Measurements from ENCODE around the gene CD300LG. TPM values are rescaled to one million over a fixed set of nuclear protein-coding genes. Genes with fewer than 3 reads are reported as not detected.
A peak's percentile ranks its signal among the peaks of the same experiment; 100 is the strongest.
"Not testable (repeated sequence)": the region's sequence is repeated elsewhere in the genome, so short reads cannot be mapped to it uniquely, and the experiment has no call there.

Gene CD300LG
- 0.05 TPM for polyA plus RNA-seq (2013)

- H3K9me3 ChIP-seq (ENCODE audit: control extremely low read depth in 1 of 5, control insufficient read depth in 4 of 5, insufficient read depth in 2 of 5, low read depth in 1 of 5, low read length in 4 of 5), result no peaks in the 10 kb centered on the region
- H3K27ac ChIP-seq (ENCODE audit: insufficient read depth in 1 of 2, low read depth in 1 of 2, low read length in 2 of 2, poor library complexity in 1 of 2, severe bottlenecking in 2 of 2), result no peak within 1 kb of the TSS
- peak in 2 of 3 donors; percentile 36 to 56 for DNase-seq
- CTCF ChIA-PET, result interaction anchor here (0.7 to 3.8 kb wide), 20 partner anchors 9 to 152 kb away, joined by 3 to 19 read pairs (median 5); partner anchors contain the start of genes CFAP97D1 and MPP3
- no peaks in the 10 kb centered on the region for H3K27me3 ChIP-seq (replicated peaks in 2 of 5; ENCODE audit: control insufficient read depth in 4 of 5, insufficient read depth in 5 of 5, low read length in 4 of 5)
- peaks cover 0 to 15% (median 8%) of the 10 kb centered on the region in 4 experiments for H3K4me1 ChIP-seq (ENCODE audit: control extremely low read depth in 1 of 4, control insufficient read depth in 4 of 4, insufficient read depth in 4 of 4, low read length in 3 of 4)
- H3K36me3 ChIP-seq (ENCODE audit: control insufficient read depth in 4 of 4, insufficient read depth in 4 of 4, low read length in 3 of 4), result no peaks in the 10 kb centered on the region
- 26% methylated on average over 12 of the region's 17 CpGs for WGBS (ENCODE audit: insufficient coverage)
- H3K4me3 ChIP-seq (ENCODE audit: control insufficient read depth in 1 of 7, extremely low read depth in 1 of 7, insufficient read depth in 4 of 7, low read depth in 2 of 7, low read length in 6 of 7), result no peak within 1 kb of the TSS
- POLR2A ChIA-PET, result no interaction called here
These were observed at the start of gene CD300LG for GRCh38 chr17:43846963-43847371. TSS of gene CD300LG (plus strand) at chr17:43847176. CDS start at chr17:43847217, 41 bp downstream.

GRCh38 chr17:43798024-43798423 is 49.0 kb upstream of the CD300LG start:
- WGBS (ENCODE audit: insufficient coverage), result 94% methylated on average over 5 of the region's 9 CpGs
- H3K27me3 ChIP-seq (replicated peaks in 2 of 5; ENCODE audit: control insufficient read depth in 4 of 5, insufficient read depth in 5 of 5, low read length in 4 of 5); H3K36me3 ChIP-seq (ENCODE audit: control insufficient read depth in 4 of 4, insufficient read depth in 4 of 4, low read length in 3 of 4); DNase-seq; H3K4me3 ChIP-seq (ENCODE audit: control insufficient read depth in 1 of 7, extremely low read depth in 1 of 7, insufficient read depth in 4 of 7, low read depth in 2 of 7, low read length in 6 of 7); H3K4me1 ChIP-seq (ENCODE audit: control extremely low read depth in 1 of 4, control insufficient read depth in 4 of 4, insufficient read depth in 4 of 4, low read length in 3 of 4); H3K27ac ChIP-seq (ENCODE audit: insufficient read depth in 1 of 2, low read depth in 1 of 2, low read length in 2 of 2, poor library complexity in 1 of 2, severe bottlenecking in 2 of 2); POLR2A ChIA-PET; H3K9me3 ChIP-seq (ENCODE audit: control extremely low read depth in 1 of 5, control insufficient read depth in 4 of 5, insufficient read depth in 2 of 5, low read depth in 1 of 5, low read length in 4 of 5): not testable (repeated sequence)
- CTCF ChIA-PET, result interaction anchor here (1.2 kb wide), 1 partner anchor 48 kb away, joined by 3 read pairs; no protein-coding TSS in a partner anchor

- CTCF ChIA-PET, result interaction anchor here (0.7 to 1.2 kb wide), 3 partner anchors 47 to 105 kb away, joined by 3 read pairs; no protein-coding TSS in a partner anchor
These were observed 47.9 kb upstream of the CD300LG start for GRCh38 chr17:43799047-43799446.

GRCh38 chr17:43800736-43801135 is 46.2 kb upstream of the CD300LG start:
- no peak for DNase-seq
- H3K4me3 ChIP-seq (ENCODE audit: control insufficient read depth in 1 of 7, extremely low read depth in 1 of 7, insufficient read depth in 4 of 7, low read depth in 2 of 7, low read length in 6 of 7), result no peak overlapping the region
- peaks cover 0 to 5% (median 0%) of the 10 kb centered on the region in 4 experiments for H3K4me1 ChIP-seq (ENCODE audit: control extremely low read depth in 1 of 4, control insufficient read depth in 4 of 4, insufficient read depth in 4 of 4, low read length in 3 of 4)
- WGBS (ENCODE audit: insufficient coverage), result 100% methylated on average over 3 of the region's 3 CpGs
- ChIA-PET CTCF (interaction anchor here (1.2 kb wide), 1 partner anchor 17 kb away, joined by 4 read pairs; no protein-coding TSS in a partner anchor), POLR2A (no interaction called here)
- no peak overlapping the region for H3K27ac ChIP-seq (ENCODE audit: insufficient read depth in 1 of 2, low read depth in 1 of 2, low read length in 2 of 2, poor library complexity in 1 of 2, severe bottlenecking in 2 of 2)
- H3K27me3 ChIP-seq (replicated peaks in 2 of 5; ENCODE audit: control insufficient read depth in 4 of 5, insufficient read depth in 5 of 5, low read length in 4 of 5), result no peaks in the 10 kb centered on the region
- no peaks in the 10 kb centered on the region for H3K36me3 ChIP-seq (ENCODE audit: control insufficient read depth in 4 of 4, insufficient read depth in 4 of 4, low read length in 3 of 4)
- H3K9me3 ChIP-seq (ENCODE audit: control extremely low read depth in 1 of 5, control insufficient read depth in 4 of 5, insufficient read depth in 2 of 5, low read depth in 1 of 5, low read length in 4 of 5), result no peaks in the 10 kb centered on the region

More at GRCh38 chr17:43799047-43799446, 47.9 kb upstream of the CD300LG start:
- Histone ChIP-seq H3K27ac (ENCODE audit: insufficient read depth in 1 of 2, low read depth in 1 of 2, low read length in 2 of 2, poor library complexity in 1 of 2, severe bottlenecking in 2 of 2) (no peak overlapping the region), H3K36me3 (ENCODE audit: control insufficient read depth in 4 of 4, insufficient read depth in 4 of 4, low read length in 3 of 4) (no peaks in the 10 kb centered on the region), H3K27me3 (replicated peaks in 2 of 5; ENCODE audit: control insufficient read depth in 4 of 5, insufficient read depth in 5 of 5, low read length in 4 of 5) (no peaks in the 10 kb centered on the region), H3K4me3 (ENCODE audit: control insufficient read depth in 1 of 7, extremely low read depth in 1 of 7, insufficient read depth in 4 of 7, low read depth in 2 of 7, low read length in 6 of 7) (no peak overlapping the region), H3K9me3 (ENCODE audit: control extremely low read depth in 1 of 5, control insufficient read depth in 4 of 5, insufficient read depth in 2 of 5, low read depth in 1 of 5, low read length in 4 of 5) (no peaks in the 10 kb centered on the region), H3K4me1 (ENCODE audit: control extremely low read depth in 1 of 4, control insufficient read depth in 4 of 4, insufficient read depth in 4 of 4, low read length in 3 of 4) (peaks cover 0 to 5% (median 0%) of the 10 kb centered on the region in 4 experiments)
- POLR2A ChIA-PET, result no interaction called here
- 100% methylated on average over 1 of the region's 2 CpGs for WGBS (ENCODE audit: insufficient coverage)
- DNase-seq, result no peak

GRCh38 chr17:43801844-43802243 is 45.1 kb upstream of the CD300LG start:
- Histone ChIP-seq H3K27me3 (replicated peaks in 2 of 5; ENCODE audit: control insufficient read depth in 4 of 5, insufficient read depth in 5 of 5, low read length in 4 of 5) (no peaks in the 10 kb centered on the region), H3K4me3 (ENCODE audit: control insufficient read depth in 1 of 7, extremely low read depth in 1 of 7, insufficient read depth in 4 of 7, low read depth in 2 of 7, low read length in 6 of 7) (no peak overlapping the region), H3K9me3 (ENCODE audit: control extremely low read depth in 1 of 5, control insufficient read depth in 4 of 5, insufficient read depth in 2 of 5, low read depth in 1 of 5, low read length in 4 of 5) (no peaks in the 10 kb centered on the region), H3K27ac (ENCODE audit: insufficient read depth in 1 of 2, low read depth in 1 of 2, low read length in 2 of 2, poor library complexity in 1 of 2, severe bottlenecking in 2 of 2) (no peak overlapping the region), H3K4me1 (ENCODE audit: control extremely low read depth in 1 of 4, control insufficient read depth in 4 of 4, insufficient read depth in 4 of 4, low read length in 3 of 4) (peaks cover 0 to 5% (median 0%) of the 10 kb centered on the region in 4 experiments), H3K36me3 (ENCODE audit: control insufficient read depth in 4 of 4, insufficient read depth in 4 of 4, low read length in 3 of 4) (no peaks in the 10 kb centered on the region)
- POLR2A ChIA-PET, result no interaction called here
- WGBS (ENCODE audit: insufficient coverage), result no CpG with 5 or more reads among the region's 3 CpGs
- no peak for DNase-seq
- CTCF ChIA-PET, result no interaction called here

GRCh38 chr17:43803758-43804157 is 43.2 kb upstream of the CD300LG start:
- POLR2A ChIA-PET, result no interaction called here
- 84% methylated on average over 3 of the region's 4 CpGs for WGBS (ENCODE audit: insufficient coverage)
- no peak for DNase-seq
- Histone ChIP-seq H3K4me3 (ENCODE audit: control insufficient read depth in 1 of 7, extremely low read depth in 1 of 7, insufficient read depth in 4 of 7, low read depth in 2 of 7, low read length in 6 of 7) (no peak overlapping the region), H3K27me3 (replicated peaks in 2 of 5; ENCODE audit: control insufficient read depth in 4 of 5, insufficient read depth in 5 of 5, low read length in 4 of 5) (no peaks in the 10 kb centered on the region), H3K4me1 (ENCODE audit: control extremely low read depth in 1 of 4, control insufficient read depth in 4 of 4, insufficient read depth in 4 of 4, low read length in 3 of 4) (peaks cover 0 to 5% (median 0%) of the 10 kb centered on the region in 4 experiments), H3K27ac (ENCODE audit: insufficient read depth in 1 of 2, low read depth in 1 of 2, low read length in 2 of 2, poor library complexity in 1 of 2, severe bottlenecking in 2 of 2) (no peak overlapping the region), H3K9me3 (ENCODE audit: control extremely low read depth in 1 of 5, control insufficient read depth in 4 of 5, insufficient read depth in 2 of 5, low read depth in 1 of 5, low read length in 4 of 5) (no peaks in the 10 kb centered on the region), H3K36me3 (ENCODE audit: control insufficient read depth in 4 of 4, insufficient read depth in 4 of 4, low read length in 3 of 4) (peaks cover 0 to 6% (median 0%) of the 10 kb centered on the region in 4 experiments)
- CTCF ChIA-PET, result interaction anchor here (0.6 kb wide), 1 partner anchor 357 kb away, joined by 6 read pairs; no protein-coding TSS in a partner anchor

- peaks cover 0 to 12% (median 0%) of the 10 kb centered on the region in 4 experiments for H3K36me3 ChIP-seq (ENCODE audit: control insufficient read depth in 4 of 4, insufficient read depth in 4 of 4, low read length in 3 of 4)
- DNase-seq, result no peak
- no peak overlapping the region for H3K27ac ChIP-seq (ENCODE audit: insufficient read depth in 1 of 2, low read depth in 1 of 2, low read length in 2 of 2, poor library complexity in 1 of 2, severe bottlenecking in 2 of 2)
- H3K4me3 ChIP-seq (ENCODE audit: control insufficient read depth in 1 of 7, extremely low read depth in 1 of 7, insufficient read depth in 4 of 7, low read depth in 2 of 7, low read length in 6 of 7), result no peak overlapping the region
- ChIA-PET CTCF (no interaction called here), POLR2A (no interaction called here)
- H3K4me1 ChIP-seq (ENCODE audit: control extremely low read depth in 1 of 4, control insufficient read depth in 4 of 4, insufficient read depth in 4 of 4, low read length in 3 of 4), result peaks cover 0 to 5% (median 0%) of the 10 kb centered on the region in 4 experiments
- no peaks in the 10 kb centered on the region for H3K27me3 ChIP-seq (replicated peaks in 2 of 5; ENCODE audit: control insufficient read depth in 4 of 5, insufficient read depth in 5 of 5, low read length in 4 of 5)
- H3K9me3 ChIP-seq (ENCODE audit: control extremely low read depth in 1 of 5, control insufficient read depth in 4 of 5, insufficient read depth in 2 of 5, low read depth in 1 of 5, low read length in 4 of 5), result no peaks in the 10 kb centered on the region
These were observed 41.9 kb upstream of the CD300LG start for GRCh38 chr17:43805117-43805516.

All from common myeloid progenitor, CD34-positive (primary cell).